ENCODE data around the gene MTA3.

DNA sequence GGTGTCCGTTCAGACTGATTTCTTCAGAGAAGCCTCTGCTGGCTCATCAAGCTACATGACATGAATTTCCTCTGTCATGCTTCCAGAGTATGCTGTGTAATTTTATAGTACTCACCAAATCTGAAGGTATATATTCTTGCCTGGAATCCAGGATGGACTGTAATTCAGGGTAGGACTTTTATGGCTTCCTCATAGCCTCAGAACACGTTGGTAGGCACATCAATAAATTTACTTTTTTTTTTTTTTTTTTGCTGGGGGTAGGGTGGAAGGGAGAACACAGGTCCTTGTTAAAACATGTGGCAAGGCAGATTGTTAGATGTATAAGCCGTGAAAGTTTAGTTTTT is 34.4 kb downstream of the MTA3 start:
- TF ChIP-seq, protein P1, sequence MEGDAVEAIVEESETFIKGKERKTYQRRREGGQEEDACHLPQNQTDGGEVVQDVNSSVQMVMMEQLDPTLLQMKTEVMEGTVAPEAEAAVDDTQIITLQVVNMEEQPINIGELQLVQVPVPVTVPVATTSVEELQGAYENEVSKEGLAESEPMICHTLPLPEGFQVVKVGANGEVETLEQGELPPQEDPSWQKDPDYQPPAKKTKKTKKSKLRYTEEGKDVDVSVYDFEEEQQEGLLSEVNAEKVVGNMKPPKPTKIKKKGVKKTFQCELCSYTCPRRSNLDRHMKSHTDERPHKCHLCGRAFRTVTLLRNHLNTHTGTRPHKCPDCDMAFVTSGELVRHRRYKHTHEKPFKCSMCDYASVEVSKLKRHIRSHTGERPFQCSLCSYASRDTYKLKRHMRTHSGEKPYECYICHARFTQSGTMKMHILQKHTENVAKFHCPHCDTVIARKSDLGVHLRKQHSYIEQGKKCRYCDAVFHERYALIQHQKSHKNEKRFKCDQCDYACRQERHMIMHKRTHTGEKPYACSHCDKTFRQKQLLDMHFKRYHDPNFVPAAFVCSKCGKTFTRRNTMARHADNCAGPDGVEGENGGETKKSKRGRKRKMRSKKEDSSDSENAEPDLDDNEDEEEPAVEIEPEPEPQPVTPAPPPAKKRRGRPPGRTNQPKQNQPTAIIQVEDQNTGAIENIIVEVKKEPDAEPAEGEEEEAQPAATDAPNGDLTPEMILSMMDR (IDR thresholded peaks at IDR 0.05; ENCODE audit: insufficient read depth, low read length) = no peak
- no peak for TF ChIP-seq GABPA (IDR thresholded peaks at IDR 0.05; ENCODE audit: low read depth)
